K562 (cell line): Measurements from ENCODE around the gene LBHD1. TPM values are rescaled to one million over a fixed set of nuclear protein-coding genes. Genes with fewer than 3 reads are reported as not detected.

ENCODE experiments used
- DPF2 ChIP-seq: fragments of 450-650 bp; IDR thresholded peaks from 2 replicates; pipeline ENCODE4 v1.6.1; 2016
- FOXK1 ChIP-seq: sonication (generic); formaldehyde crosslinking; IDR thresholded peaks from 2 replicates; pipeline ENCODE4 v1.8.0; 2022; ENCODE audit warnings: missing genetic modification reagents, mild to moderate bottlenecking, borderline replicate concordance
- SIX5 ChIP-seq, 2 experiments: IDR thresholded peaks; 2 replicates each; pipeline ENCODE4 v1.6.1; 2011; ENCODE audit warnings: low read length in 2 of 2, borderline replicate concordance in 1 of 2, low read depth in 1 of 2, mild to moderate bottlenecking in 1 of 2, moderate library complexity in 1 of 2; ENCODE audit not compliant: insufficient read depth in 1 of 2
- TOE1 ChIP-seq, 2 experiments: fragments of 450-650 bp in 1 of 2; sonication (generic) in 1 of 2; formaldehyde crosslinking in 1 of 2; IDR thresholded peaks; 2 replicates each; pipeline versions ENCODE4 v1.7.1 to v1.8.0; 2016 to 2022; ENCODE audit warnings: borderline replicate concordance in 2 of 2, mild to moderate bottlenecking in 2 of 2, antibody characterized with exemption in 1 of 2, inconsistent platforms in 1 of 2, low read depth in 1 of 2, missing genetic modification reagents in 1 of 2, moderate library complexity in 1 of 2
- polyA plus RNA-seq, 8 experiments: library from polyadenylated mRNA; depleted of rRNA in 4 of 8; stranded (reverse) in 5 of 8; unstranded in 3 of 8; fragments of >200 nt; fragmentation: Nextera tagmentation in 2 of 8; fragmentation: Illumina TruSeq in 1 of 8; extraction: Ambion mirVana in 2 of 8; extraction: Trizol in 1 of 8; gene quantifications; 2 replicates each; pipeline versions ENCODE4 v1.2.1 to v1.2.3, GENCODE V29; 2011 to 2014; ENCODE audit warnings: inconsistent platforms in 1 of 8, missing spikeins in 1 of 8
- total RNA-seq, 7 experiments: library from RNA; depleted of rRNA in 6 of 7; stranded (reverse); fragments of >200 nt in 6 of 7; fragmentation: Illumina TruSeq in 2 of 7; extraction: Trizol in 2 of 7; gene quantifications; 2 replicates each; pipeline versions ENCODE4 v1.2.1 to v1.2.3, GENCODE V29; 2011 to 2021; ENCODE audit warnings: low replicate concordance in 1 of 7
- TF ChIP-seq, protein P1 (sequence below), 2 experiments: fragments of 450-650 bp; formaldehyde crosslinking in 1 of 2; IDR thresholded peaks; 2 replicates each; pipeline versions ENCODE4 v1.4.0 to v1.6.1; 2014 to 2020; ENCODE audit warnings: mild to moderate bottlenecking in 2 of 2, borderline replicate concordance in 1 of 2, low read depth in 1 of 2
- TF ChIP-seq, protein P2 (sequence below): fragments of 450-650 bp; IDR thresholded peaks from 2 replicates; pipeline ENCODE4 v1.6.1; 2018; ENCODE audit not compliant: partially characterized antibody
- TF ChIP-seq, protein P3 (sequence below): sonication (generic); formaldehyde crosslinking; IDR thresholded peaks from 2 replicates; pipeline ENCODE4 v1.5.0; 2020; ENCODE audit warnings: missing genetic modification reagents
- TF ChIP-seq, protein P4 (sequence below): fragments of 450-650 bp; IDR thresholded peaks from 2 replicates; pipeline ENCODE4 v1.6.1; 2018; ENCODE audit warnings: mild to moderate bottlenecking, low read depth; ENCODE audit not compliant: partially characterized antibody

Gene LBHD1
- total and polyA plus RNA-seq, 9 of the 15 experiments (the other 6 are each of a cell fraction or from before 2014, with no cell fraction given), result 2.6 to 28.0 (median 12.5) TPM

DNA sequence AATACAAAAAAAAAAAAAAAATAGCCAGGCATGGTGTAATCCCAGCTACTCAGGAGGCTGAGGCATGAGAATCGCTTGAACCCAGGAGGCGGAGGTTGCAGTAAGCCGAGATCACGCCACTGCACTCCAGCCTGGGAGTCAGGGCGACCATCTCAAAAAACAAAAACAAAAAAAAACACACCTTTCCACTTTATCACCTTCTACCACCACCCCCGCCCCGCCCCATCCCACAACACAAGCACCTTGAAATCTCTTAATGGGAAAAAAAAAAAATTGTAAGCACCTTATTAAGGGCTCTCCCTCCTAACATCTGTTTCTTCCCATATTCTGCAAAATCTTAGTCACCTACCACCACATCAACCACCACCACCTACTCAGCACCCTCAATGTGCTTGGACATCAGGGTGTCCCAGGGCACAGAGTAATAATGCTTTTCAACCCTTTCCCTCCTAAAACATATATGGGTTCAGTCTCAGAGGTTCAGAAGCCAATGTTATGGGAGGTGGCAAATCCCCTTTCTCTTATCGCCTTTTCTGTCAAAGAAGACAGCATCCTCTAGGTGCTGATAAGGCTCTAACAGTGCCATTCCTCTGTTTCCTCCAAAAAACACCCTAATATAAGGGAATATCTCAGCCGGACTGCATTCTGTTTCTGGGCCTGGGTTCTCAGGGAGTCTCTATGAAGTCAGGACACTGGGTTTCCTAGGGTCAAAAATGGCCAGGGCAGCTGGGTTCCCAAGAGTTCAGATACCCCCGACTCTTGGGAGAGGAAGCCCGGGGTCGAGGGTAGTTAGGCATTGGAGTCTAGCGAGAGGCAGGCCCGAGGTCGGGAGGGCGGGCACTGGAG, 19.7 kb downstream of the LBHD1 start (continued):
- TF ChIP-seq, protein P1, sequence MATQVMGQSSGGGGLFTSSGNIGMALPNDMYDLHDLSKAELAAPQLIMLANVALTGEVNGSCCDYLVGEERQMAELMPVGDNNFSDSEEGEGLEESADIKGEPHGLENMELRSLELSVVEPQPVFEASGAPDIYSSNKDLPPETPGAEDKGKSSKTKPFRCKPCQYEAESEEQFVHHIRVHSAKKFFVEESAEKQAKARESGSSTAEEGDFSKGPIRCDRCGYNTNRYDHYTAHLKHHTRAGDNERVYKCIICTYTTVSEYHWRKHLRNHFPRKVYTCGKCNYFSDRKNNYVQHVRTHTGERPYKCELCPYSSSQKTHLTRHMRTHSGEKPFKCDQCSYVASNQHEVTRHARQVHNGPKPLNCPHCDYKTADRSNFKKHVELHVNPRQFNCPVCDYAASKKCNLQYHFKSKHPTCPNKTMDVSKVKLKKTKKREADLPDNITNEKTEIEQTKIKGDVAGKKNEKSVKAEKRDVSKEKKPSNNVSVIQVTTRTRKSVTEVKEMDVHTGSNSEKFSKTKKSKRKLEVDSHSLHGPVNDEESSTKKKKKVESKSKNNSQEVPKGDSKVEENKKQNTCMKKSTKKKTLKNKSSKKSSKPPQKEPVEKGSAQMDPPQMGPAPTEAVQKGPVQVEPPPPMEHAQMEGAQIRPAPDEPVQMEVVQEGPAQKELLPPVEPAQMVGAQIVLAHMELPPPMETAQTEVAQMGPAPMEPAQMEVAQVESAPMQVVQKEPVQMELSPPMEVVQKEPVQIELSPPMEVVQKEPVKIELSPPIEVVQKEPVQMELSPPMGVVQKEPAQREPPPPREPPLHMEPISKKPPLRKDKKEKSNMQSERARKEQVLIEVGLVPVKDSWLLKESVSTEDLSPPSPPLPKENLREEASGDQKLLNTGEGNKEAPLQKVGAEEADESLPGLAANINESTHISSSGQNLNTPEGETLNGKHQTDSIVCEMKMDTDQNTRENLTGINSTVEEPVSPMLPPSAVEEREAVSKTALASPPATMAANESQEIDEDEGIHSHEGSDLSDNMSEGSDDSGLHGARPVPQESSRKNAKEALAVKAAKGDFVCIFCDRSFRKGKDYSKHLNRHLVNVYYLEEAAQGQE (IDR thresholded peaks at IDR 0.05; ENCODE audit: borderline replicate concordance), result no peak
- TF ChIP-seq, protein P1 (CRISPR knock-in tag; IDR thresholded peaks at IDR 0.05; ENCODE audit: low read depth), result no peak
- TF ChIP-seq SIX5 (IDR thresholded peaks at IDR 0.05; ENCODE audit: borderline replicate concordance in 1 of 2, insufficient read depth in 1 of 2, low read depth in 1 of 2, low read length in 2 of 2) (no peak), DPF2 (0 out of 2 replicates have a peak, but pooled peaks have one; percentile 14), TOE1 (IDR thresholded peaks at IDR 0.05; ENCODE audit: borderline replicate concordance) (no peak), TOE1 (CRISPR knock-in tag; IDR thresholded peaks at IDR 0.05; ENCODE audit: borderline replicate concordance, low read depth) (no peak), FOXK1 (CRISPR knock-in tag) (0 out of 2 replicates have a peak, but pooled peaks have one; percentile 22)
- TF ChIP-seq, protein P2, sequence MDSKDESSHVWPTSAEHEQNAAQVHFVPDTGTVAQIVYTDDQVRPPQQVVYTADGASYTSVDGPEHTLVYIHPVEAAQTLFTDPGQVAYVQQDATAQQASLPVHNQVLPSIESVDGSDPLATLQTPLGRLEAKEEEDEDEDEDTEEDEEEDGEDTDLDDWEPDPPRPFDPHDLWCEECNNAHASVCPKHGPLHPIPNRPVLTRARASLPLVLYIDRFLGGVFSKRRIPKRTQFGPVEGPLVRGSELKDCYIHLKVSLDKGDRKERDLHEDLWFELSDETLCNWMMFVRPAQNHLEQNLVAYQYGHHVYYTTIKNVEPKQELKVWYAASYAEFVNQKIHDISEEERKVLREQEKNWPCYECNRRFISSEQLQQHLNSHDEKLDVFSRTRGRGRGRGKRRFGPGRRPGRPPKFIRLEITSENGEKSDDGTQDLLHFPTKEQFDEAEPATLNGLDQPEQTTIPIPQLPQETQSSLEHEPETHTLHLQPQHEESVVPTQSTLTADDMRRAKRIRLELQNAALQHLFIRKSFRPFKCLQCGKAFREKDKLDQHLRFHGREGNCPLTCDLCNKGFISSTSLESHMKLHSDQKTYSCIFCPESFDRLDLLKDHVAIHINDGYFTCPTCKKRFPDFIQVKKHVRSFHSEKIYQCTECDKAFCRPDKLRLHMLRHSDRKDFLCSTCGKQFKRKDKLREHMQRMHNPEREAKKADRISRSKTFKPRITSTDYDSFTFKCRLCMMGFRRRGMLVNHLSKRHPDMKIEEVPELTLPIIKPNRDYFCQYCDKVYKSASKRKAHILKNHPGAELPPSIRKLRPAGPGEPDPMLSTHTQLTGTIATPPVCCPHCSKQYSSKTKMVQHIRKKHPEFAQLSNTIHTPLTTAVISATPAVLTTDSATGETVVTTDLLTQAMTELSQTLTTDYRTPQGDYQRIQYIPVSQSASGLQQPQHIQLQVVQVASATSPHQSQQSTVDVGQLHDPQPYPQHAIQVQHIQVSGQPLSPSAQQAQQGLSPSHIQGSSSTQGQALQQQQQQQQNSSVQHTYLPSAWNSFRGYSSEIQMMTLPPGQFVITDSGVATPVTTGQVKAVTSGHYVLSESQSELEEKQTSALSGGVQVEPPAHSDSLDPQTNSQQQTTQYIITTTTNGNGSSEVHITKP, result peak; percentile 6
- TF ChIP-seq, protein P3, sequence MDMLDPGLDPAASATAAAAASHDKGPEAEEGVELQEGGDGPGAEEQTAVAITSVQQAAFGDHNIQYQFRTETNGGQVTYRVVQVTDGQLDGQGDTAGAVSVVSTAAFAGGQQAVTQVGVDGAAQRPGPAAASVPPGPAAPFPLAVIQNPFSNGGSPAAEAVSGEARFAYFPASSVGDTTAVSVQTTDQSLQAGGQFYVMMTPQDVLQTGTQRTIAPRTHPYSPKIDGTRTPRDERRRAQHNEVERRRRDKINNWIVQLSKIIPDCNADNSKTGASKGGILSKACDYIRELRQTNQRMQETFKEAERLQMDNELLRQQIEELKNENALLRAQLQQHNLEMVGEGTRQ (CRISPR knock-in tag), result no peak
- TF ChIP-seq, protein P4, sequence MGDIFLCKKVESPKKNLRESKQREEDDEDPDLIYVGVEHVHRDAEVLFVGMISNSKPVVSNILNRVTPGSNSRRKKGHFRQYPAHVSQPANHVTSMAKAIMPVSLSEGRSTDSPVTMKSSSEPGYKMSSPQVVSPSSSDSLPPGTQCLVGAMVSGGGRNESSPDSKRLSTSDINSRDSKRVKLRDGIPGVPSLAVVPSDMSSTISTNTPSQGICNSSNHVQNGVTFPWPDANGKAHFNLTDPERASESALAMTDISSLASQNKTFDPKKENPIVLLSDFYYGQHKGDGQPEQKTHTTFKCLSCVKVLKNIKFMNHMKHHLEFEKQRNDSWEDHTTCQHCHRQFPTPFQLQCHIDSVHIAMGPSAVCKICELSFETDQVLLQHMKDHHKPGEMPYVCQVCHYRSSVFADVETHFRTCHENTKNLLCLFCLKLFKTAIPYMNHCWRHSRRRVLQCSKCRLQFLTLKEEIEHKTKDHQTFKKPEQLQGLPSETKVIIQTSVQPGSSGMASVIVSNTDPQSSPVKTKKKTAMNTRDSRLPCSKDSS, result no peak
